Renal cortical epithelial cell (primary cell): Measurements from ENCODE around the gene SPATS2L. TPM values are rescaled to one million over a fixed set of nuclear protein-coding genes. Genes with fewer than 3 reads are reported as not detected.

ENCODE experiments used
- DNase-seq: peaks from one replicate; pipeline ENCODE4 v3.0.0-alpha.2; 2011; ENCODE audit warnings: low read depth
- total RNA-seq: library from RNA; depleted of rRNA; stranded (reverse); fragments of >200 nt; gene quantifications from 2 replicates; pipeline ENCODE4 v1.2.3, GENCODE V29; 2014

SPATS2L gene
- total RNA-seq, 1 donor from 2014 or later: 293 TPM

DNA sequence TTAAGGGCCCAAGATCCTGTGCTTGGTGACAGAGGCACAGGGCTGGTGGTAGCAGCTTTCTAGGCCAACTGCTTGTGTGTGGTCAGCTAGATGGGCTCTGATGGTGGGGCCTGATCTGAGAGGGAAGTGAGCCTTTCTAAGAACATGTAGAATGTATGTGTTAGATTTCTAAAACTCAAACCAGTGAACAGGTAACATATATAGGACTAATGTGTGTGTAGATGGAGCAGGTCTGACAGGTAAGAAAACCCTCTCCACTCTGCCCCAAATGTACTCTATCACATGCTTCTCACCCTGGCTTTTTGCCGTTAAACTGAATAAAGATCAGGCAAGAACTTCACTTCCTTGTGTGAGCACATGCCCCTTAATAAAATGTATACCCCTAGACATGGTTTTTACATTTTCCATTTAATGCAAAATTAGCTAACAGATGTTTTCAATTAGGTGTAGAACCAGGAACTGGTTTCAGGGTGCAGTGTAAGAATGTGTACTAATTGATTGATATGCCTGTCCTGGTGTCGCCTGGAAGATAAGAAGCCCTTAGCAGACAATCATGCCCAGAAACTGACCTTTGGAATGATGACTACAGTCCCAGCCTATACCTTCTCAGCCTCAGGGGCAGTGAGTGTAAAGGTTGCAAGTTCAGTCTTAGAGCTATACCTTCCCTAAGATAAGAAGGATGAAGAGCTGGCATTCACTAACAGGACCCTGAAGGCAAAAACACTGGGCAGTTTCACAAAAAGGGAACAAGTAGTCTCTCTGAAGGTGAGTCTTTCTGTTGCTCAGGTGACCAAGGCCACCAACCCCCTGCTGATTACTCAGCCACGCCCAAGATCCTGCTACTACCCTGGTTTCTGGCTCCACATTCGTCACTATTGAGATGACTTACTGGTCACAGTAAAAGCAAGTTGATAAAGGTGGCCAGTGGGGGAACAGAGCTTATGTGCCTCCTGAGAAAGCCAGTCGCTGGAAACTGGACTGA, 71.2 kb downstream of the SPATS2L start:
- no peak for DNase-seq

DNA sequence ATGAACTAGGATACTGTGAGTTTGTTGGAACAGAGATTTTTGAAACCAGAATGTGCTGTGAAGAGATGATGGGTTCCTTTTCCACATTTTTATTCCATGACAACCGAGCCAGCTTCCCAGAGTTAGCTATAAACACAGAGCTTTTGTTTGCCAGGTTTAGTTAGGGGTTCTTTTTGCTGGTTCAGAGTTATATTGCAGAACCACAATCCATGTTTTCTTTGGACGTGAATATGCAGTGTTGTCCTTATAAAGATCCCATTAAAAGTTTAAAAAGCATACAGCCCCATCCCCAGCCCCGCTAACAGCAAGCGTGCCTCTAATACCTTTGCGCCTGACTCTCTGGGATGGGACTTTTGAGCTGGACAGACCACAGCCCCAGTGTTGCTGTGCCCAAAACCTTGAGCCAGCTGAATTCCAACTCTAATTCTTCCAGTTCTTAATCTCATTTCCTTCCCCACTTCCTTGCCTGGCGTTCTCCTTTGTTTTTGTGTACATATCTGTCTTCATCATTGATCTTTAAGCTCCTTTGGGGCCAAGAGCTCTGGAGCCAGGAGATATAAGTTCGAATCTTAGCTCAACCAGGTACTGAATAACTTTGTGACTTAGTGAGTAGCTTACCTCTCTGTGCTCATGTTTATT, 72.3 kb downstream of the SPATS2L start:
- peak; percentile 72 for DNase-seq

DNA sequence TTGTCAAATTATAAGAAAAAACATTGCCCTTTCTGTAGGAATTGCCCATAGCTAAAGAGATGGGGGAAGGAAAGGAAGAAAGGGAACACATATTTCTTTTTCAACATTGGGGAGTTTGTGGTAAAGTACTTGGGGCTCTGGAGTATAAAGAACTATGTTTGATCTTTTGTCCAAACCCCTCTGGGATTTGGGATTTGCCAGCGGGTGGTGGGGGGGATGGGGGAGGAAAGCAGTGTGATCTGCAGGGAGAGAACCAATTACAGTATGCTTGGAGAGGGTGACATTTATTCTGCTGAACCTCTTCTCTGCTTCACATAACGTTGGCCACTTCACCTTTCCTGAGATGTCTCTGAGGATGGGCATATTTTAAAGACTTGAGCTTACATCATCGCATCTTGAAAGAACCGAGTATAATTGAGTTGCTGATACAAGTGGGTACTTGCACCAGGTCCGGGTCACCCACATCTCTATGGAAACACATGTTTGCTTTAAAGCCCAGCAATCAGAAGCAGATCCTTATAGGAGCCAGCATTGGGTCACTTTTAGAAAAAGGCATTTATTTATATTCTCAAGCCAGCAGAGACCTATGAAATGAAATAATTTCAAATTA, 73.1 kb downstream of the SPATS2L start:
- DNase-seq: no peak

DNA sequence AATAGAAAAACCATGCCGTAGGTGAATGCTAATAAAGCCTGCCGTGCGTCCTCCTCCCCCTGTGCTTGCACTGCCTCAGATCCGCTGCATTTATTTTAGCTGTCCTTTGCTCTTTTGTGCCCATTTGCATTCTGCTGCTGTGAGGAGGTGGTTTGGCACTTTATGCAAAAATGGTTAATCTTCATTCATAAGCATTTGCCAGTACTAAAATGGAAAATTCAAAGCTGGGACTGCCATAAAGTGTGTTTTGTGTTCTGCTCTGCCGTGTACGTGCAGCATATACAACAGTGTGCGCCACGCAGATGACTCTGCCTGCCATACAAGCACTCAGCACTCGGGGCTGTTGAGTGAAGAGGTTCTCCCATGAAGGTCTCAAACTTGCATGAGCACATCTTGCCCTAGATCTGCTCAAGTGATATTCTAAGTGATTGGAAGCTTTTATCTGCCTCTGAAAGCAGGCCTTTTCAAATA, 73.6 kb downstream of the SPATS2L start:
- no peak for DNase-seq

DNA sequence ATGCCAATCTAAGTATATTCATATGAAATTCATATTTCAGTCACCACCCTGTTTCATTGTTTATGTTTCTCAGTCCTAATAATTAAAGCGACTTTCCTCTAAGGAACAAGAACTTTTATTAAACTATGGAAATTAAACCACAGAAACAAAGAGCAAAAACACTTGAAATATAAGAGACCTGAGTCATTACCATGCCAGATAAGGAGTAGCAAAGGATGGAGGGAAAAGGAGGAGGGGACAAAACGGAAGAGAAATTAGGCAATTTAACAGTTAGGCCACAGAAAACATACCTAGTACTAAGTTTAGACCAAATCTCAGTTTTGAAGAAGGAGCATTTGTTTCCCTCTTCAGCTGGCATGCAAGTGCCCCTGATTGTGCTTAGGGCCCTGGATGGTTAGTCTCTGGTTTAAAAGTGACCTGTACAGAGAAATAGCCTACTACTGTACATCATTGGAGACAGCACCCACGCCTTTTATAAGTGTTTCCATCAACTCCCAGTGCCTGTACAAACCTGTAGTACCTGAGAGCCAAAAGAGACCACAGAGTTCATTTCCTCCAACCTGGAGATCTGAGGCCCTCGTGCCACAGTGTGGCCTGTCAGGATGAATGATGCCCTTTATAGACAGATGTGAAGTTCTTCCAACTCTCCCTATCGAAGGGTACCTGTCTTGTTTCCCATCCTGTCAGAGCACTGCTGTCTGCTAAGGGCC, 74.5 kb downstream of the SPATS2L start:
- DNase-seq: peak; percentile 57

DNA sequence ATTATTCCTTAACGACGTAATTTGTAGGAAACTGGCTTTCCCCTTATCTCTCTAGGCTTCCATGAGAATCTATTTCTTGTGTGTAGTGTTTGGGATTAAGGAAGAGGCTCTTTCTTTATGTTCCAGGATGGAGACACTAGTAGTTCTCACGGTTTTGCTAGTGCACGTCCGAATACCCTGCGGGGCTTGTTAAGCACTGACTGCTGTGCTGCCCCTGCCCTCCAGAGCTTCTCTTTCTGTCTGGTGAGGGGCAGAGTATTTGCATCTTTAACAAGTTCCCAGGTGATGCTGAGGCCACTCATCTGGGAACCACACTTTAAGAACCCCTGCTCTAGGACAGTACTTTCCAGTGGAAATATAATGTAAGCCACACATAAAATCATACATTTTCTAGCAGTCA, 76.4 kb downstream of the SPATS2L start:
- DNase-seq: no peak

DNA sequence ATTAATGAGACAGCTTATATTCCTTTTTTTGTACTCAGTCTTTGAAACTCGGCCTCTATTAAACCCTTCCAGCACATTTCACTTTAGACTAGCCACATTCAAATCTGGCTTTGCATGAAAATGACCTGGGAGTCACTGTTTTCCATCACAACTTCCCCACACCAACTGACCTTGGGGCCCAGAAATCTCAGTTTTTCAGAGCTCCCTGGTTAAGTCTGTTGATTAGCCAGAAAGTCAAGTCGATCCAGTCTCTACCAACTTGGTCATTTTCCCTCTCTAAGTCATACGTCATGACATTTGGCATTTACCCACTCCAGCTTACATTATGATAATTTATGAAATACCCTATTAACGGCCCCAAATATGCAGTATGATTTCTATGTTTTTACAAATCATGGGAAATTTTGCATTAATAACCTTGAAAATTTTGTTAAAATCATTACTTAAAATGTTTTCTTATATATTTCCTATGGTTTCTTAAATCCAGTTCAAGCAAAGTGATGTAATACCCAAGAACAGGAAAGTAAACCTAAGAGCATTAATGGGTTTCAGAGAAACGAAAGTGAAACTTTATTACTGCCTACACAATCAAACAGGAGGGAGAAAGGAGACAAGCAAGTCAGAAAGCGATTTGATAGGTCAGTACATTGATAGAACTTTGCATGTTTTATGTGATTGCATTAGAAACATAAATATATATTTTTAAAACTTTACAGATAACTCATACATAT, 77.1 kb downstream of the SPATS2L start:
- peak; percentile 86 for DNase-seq

DNA sequence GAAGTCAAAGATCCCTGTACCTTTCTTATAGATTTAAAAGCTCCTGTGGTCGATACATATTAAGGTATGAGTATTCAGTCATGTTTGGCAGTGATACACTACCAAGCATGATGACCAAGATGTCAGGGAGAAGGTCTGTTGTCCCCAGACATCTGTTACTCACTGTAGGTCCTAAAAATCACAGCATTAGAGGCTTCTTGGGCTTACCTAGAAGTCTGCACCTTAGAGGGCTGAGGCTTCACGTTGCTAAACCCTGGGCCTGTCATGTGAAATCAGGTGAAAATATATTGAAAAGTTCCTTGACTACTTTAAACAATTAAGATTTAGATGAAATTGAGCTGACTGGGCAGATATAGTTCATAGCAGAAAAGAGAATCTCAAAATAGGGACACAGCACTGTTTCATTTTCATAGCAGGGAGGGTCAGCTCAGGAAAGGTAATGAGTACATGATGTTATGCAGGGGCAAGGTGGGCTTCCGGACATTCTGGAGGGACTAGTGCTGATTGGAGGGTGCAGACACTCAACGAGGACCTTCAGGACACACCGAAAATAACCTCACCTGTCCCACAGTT, 78.7 kb downstream of the SPATS2L start:
- no peak for DNase-seq

DNA sequence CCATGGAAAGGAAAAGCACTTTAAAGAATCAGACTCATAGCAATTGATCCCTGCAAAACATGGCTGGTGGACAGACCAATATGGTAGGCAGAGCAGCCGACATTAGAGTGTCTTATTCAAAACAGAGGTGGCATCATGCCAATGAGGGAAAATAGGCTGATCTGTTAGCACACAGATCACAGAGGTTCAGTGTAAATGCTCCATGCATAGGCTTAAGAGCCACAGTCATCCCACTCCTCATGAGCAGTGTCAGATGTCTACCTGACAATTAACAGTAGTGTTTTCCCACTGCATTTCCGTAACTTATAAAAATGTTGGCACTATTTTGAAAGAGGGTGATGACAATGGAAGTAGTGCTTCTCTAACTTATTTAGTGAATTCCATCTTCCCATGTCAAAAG, 86.7 kb downstream of the SPATS2L start:
- no peak for DNase-seq

DNA sequence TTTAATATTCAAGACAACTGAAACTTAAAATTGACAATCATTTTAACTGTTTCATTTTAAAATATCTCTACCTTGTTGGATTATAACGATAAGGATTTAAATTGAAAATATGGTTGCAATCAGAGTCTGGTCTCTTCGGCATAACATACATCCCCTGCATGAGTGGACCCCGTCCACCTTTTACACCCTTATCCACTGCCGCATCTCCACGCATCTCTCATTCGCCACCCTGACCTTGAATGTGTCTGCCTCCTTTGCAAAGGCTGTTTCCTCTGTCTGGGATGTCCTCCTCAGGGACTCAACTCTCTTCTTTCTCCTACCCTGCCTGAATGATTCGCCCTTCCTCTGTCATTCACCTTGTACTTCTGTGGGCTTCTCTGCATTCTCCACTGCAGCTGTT, 87.6 kb downstream of the SPATS2L start:
- no peak for DNase-seq

DNA sequence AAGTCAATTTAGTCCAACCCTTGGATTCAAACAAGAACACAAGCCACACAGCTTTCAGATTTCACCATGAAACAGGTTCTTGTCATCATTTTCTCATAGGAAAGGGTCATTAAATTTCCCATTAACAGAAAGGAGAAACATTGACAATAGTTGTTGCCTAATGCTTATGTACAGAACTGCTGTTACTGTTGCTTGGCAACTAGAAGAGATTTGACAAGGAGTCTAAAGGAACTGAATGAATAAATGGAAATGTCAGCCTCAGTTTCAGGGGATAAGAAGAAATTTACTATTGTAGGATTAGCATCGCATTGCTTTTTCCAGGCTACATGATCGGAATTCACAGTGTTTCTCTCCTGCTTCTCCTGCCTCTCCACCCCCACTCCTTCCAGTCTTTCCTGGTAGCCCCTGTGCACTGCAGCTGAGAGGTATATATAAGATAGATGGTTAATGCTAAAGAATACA, 90.3 kb downstream of the SPATS2L start:
- peak; percentile 100 for DNase-seq

DNA sequence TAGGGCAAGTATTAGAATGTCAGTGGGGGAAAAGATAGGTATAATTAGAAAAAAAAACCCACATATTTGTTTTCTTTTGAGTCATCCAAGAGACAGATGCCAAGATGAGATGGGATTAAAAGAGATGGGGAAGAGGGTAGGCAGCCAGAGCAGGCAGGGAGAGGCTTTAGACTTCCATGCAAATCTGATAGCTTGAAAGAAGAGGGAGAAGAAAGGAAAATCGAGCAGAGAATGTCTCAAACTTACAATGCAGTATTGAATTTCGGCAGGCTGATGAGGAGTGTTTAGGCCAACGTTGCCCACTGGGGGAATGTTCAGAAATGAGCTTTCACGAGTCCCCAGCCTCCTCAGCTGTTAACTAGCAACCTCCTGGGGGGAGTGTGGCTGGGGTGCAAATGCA, 91.3 kb downstream of the SPATS2L start:
- peak; percentile 65 for DNase-seq

DNA sequence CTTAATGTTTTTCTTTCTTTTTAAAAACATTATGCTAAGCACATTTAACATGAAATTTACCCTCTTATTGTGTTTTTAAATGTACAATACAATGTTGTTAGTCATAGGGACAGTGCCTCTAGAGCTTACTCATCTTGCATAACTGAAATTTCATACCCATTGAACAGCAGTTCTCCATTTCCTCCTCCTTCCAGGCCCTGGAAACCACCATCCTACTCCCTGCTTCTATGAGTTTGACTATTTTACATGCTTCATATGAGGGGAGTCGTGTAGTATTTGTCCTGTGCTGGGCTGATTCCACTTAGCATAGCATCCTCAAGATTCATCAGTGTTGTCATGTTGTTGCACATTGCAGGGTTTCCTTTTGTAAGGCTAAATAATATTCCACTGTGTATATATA, 92.6 kb downstream of the SPATS2L start:
- DNase-seq: peak; percentile 86

DNA sequence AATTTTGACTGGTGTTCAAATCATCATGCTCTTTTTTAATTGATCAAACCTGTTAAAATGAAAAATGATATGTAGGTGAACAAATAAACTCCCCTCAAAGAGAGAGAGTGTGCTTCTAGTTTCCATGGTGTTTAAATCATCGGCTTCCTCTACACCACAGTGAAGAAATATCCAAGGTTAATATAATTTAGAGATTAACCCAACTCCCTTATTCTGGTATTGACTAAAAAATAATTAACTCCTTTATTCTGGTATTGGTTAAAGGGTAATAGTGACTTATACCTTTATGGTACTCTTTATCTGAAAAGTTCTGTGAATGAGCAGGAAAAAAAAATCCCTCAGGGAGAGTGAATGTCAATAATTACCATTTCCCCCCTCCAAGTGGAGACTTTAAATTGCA, 93.1 kb downstream of the SPATS2L start:
- peak; percentile 89 for DNase-seq

DNA sequence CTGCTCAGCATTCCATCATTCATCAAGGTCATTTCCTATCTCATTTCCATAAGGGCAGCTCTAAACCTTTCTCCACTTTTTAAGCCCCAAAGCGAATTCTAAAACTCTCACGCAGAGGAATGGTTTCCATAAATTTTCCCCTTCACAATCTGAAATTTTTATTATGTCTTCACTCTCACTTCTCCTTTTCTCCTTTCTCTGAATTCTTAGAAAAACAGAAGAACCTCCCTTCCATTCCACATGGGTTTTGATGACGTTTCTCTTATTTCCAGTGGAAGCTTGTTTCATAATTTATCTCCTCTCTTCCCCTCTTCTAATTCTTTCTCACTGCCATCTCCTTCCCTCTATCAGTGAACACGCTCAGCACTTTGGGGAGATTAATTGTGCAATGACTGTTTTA, 97.3 kb downstream of the SPATS2L start:
- DNase-seq: no peak

DNA sequence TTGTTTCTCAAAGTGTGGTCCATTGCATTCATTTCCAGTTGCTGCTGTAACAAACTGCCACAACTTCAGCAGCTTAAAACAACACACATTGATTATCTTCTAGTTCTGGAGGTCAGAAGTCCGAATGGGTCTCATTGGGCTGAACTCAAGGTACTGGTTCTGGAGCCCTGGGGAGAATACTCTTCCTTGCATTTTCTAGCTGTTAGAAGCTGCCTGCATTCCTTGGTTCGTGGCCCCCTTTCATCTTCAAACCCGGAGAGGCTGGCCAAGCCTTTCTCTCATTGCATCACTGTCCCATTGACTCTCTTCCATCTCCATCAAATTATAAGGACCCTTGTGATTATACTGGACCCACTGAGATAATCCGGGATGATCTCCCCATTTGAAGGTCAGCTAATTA, 98.1 kb downstream of the SPATS2L start:
- no peak for DNase-seq

DNA sequence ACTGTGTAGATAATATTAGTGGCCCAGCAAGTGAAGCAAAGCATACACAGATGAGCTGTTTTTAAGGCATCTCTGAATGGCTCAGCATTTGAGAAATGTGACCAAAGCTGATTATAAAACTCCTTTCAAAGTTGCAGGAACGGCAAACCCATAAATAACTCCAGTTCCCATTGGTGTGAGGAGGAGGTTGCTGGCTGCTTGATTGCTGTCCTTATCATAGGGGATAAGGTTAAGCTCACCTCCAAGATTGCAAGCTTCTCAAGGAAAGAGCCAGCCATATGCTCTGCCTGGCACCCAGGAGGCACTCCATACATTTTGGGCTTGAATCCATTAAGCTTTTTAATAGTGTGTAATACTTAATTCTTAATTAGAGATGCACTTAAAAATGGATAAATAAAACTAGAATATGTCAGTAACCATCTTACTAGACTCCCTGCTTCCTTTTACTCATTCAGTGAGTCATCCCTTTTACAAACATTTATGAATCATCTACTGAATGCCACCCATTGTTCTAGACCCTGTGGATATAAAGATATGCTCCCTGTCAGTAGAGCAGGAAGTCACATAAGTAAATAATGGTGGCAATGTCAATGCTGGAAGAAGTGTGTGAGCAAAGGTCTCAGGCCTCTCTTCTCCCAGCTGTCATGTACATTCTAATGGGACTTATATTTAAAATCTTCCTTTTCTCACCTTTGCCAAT, 99.3 kb downstream of the SPATS2L start:
- DNase-seq: peak; percentile 99

DNA sequence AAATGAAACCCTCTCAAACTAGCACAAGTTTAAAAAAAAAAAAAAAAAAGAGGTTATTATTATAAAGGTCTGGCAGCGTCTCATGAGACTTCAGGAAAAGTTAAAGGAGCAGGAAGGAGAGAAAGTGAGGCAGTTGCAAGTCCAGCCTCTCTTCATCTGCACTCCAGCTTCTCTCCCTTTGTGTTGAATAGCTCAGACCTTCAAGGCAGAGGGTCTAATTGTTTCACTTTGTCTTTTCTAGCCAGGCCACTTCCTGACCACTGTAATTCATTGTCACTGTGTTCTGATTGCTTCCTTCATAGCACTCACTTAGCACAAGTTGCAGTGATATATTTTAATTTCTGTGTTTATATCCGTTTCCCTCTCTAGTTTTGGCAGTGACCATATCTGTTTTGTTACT, 99.9 kb downstream of the SPATS2L start:
- DNase-seq: no peak

DNA sequence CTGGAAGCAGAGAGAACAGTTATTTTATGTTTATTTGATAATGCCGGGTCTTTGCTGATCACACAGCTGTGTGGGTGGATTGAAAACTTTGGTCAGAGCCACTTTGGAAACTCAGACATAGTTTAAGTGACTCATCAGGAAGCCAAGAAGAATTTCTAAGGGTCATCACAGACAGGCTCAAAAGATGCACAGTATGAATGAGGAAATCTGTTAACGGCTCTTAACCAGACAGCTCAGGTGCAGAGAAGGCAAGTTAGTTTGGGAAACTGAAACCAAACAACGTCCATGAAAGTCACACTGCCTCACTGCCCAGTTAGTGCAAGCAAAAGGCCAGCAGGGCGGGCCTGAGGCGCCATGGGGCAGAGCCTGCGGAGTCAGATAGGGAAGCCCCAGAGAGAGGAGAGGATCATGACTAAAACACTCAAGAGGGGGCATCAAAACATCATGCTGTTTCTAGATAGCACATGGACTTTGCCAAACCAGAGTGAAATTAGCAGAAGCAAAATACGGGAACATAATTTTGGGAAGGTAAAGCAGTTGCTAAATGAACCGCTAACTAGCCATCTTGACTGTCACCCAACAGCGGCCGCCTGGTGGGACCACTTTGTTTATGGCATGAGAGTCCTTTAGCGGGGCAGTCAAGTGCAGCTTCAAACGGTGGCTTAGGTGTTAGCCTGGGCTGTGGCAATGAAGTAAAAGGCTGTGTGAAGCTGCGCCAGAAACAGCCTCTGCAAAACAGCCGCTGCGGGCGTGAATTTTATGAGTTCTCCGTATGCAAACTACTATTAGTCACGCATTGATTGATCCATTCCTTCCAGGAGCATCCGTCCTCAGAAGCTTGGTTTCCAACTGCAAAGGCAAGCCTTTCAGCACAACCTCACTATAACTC, 102.2 kb downstream of the SPATS2L start:
- peak; percentile 97 for DNase-seq
